WTC11 (cell line): ENCODE measurements around the gene BMPR1B.

ENCODE experiments used
- NR1H2 ChIP-seq: sonication (generic); formaldehyde crosslinking; IDR thresholded peaks from 2 replicates; pipeline ENCODE4 v1.9.0; 2021; ENCODE audit warnings: mild to moderate bottlenecking, moderate library complexity, missing genetic modification reagents
- PRRX2 ChIP-seq: fragments of 250-450 bp; sonication (Bioruptor Pico); IDR thresholded peaks from 2 replicates; pipeline ENCODE4 v1.8.0; 2021; ENCODE audit warnings: mild to moderate bottlenecking
- ZNF423 ChIP-seq: fragments of 250-450 bp; sonication (Bioruptor Pico); IDR thresholded peaks from 2 replicates; pipeline ENCODE4 v2.1.2; 2022; ENCODE audit warnings: mild to moderate bottlenecking, moderate library complexity
- TF ChIP-seq, protein P1 (sequence below): fragments of 200-600 bp; IDR thresholded peaks from 2 replicates; pipeline ENCODE4 v1.8.0; 2022; ENCODE audit warnings: antibody characterized with exemption
- TF ChIP-seq, protein P2 (sequence below): sonication (generic); formaldehyde crosslinking; IDR thresholded peaks from 2 replicates; pipeline ENCODE4 v1.8.0; 2022; ENCODE audit warnings: mild to moderate bottlenecking, missing genetic modification reagents

DNA sequence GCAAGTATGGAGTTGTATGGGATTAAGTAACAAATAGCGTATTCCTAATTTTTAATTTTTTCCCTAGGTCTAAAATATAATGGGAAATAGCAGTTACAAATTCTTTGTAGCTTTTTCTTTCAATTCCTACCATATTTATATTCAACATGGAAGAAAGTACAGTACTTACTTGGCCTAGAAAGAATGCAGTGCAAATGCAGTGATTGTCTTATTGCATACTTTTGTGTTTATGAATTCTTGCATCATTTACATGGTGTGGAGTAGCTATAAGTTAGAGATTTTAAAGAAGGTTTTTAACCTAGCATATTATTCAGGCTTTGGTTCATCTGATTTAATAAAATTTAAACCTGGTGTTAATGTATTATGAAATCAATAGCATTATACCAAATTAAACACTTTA lies 263.3 kb downstream of the BMPR1B start:
- TF ChIP-seq NR1H2 (CRISPR knock-in tag), result no peak
- TF ChIP-seq, protein P1, sequence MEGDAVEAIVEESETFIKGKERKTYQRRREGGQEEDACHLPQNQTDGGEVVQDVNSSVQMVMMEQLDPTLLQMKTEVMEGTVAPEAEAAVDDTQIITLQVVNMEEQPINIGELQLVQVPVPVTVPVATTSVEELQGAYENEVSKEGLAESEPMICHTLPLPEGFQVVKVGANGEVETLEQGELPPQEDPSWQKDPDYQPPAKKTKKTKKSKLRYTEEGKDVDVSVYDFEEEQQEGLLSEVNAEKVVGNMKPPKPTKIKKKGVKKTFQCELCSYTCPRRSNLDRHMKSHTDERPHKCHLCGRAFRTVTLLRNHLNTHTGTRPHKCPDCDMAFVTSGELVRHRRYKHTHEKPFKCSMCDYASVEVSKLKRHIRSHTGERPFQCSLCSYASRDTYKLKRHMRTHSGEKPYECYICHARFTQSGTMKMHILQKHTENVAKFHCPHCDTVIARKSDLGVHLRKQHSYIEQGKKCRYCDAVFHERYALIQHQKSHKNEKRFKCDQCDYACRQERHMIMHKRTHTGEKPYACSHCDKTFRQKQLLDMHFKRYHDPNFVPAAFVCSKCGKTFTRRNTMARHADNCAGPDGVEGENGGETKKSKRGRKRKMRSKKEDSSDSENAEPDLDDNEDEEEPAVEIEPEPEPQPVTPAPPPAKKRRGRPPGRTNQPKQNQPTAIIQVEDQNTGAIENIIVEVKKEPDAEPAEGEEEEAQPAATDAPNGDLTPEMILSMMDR, result no peak
- TF ChIP-seq PRRX2 (CRISPR knock-in tag), result no peak
- TF ChIP-seq, protein P2, sequence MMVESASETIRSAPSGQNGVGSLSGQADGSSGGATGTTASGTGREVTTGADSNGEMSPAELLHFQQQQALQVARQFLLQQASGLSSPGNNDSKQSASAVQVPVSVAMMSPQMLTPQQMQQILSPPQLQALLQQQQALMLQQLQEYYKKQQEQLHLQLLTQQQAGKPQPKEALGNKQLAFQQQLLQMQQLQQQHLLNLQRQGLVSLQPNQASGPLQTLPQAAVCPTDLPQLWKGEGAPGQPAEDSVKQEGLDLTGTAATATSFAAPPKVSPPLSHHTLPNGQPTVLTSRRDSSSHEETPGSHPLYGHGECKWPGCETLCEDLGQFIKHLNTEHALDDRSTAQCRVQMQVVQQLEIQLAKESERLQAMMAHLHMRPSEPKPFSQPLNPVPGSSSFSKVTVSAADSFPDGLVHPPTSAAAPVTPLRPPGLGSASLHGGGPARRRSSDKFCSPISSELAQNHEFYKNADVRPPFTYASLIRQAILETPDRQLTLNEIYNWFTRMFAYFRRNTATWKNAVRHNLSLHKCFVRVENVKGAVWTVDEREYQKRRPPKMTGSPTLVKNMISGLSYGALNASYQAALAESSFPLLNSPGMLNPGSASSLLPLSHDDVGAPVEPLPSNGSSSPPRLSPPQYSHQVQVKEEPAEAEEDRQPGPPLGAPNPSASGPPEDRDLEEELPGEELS (CRISPR knock-in tag), result no peak
- TF ChIP-seq ZNF423 (CRISPR knock-in tag), result no peak
